Measurements from ENCODE around the gene DCUN1D4.
"Not testable (repeated sequence)": the region's sequence is repeated elsewhere in the genome, so short reads cannot be mapped to it uniquely, and the experiment has no call there.

Gene DCUN1D4

DNA sequence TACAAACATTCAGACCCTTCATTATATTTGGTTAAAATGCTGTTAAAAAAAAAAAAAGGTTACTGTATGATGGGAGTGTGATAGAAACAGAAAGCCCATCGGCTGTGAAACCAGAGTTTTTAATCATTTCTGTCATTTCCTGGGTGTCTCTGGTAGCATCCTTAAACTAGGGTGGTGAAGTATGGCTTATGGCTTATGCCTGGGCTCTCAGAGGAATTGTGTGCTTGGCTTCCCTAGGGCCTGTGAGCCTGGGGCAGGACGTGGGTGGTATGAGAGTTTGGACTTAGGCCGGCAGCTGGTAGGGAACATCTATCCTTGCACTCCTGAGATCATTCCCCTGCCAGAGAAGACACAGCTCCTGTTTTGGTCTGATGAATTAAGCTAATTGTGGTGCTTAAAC is 52.2 kb downstream of the DCUN1D4 start:
- no peak for DNase-seq (ENCODE audit: low read depth)

DNA sequence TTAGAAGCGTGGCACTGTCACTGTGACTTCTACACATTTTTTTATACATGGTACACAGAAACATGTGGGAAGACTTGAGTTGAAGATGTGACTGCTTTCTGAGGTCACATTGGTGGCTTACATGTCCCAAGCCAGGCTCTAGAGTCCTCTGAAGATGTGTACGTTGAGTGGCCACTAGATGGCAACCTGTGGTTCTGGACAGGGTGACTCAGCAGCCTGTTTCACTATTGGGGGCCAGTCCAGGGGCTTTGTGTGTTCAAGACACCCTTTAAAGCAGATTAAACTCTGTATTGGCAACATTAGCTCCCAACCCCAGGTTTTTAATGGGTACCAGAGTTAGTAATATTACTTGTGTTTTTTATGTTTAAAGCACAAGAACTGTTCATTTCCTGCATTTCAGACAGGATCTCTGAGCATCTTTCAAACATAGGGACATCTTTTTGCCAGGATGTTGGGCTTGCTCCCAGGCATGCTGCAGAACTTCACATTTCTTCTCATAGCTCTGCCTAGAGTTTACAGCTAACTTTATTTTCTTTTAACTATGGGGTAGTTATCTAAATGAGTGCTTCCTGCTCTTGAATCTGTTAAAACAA is 53.0 kb downstream of the DCUN1D4 start:
- no peak for DNase-seq (ENCODE audit: low read depth)

DNA sequence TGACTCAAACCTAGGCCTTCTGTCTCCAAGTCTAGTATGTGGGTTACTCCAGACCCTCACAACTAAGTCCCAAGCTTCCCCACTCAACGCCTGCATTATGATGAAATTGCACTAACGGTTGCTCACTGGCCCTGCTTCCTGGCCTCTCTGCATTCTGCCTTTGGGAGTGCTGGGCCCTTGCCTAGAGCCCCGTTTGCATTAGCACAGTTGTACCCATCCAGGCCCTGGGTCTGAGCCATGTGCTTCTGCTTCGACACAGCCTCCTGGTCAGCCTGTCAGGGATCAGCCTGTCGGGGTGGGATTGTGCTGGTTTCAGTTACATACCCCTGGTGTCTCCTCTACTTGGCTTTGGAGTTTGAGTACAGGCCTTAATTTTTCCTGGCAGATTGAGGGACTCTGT is 58.4 kb downstream of the DCUN1D4 start:
- no peak for DNase-seq (ENCODE audit: low read depth)

DNA sequence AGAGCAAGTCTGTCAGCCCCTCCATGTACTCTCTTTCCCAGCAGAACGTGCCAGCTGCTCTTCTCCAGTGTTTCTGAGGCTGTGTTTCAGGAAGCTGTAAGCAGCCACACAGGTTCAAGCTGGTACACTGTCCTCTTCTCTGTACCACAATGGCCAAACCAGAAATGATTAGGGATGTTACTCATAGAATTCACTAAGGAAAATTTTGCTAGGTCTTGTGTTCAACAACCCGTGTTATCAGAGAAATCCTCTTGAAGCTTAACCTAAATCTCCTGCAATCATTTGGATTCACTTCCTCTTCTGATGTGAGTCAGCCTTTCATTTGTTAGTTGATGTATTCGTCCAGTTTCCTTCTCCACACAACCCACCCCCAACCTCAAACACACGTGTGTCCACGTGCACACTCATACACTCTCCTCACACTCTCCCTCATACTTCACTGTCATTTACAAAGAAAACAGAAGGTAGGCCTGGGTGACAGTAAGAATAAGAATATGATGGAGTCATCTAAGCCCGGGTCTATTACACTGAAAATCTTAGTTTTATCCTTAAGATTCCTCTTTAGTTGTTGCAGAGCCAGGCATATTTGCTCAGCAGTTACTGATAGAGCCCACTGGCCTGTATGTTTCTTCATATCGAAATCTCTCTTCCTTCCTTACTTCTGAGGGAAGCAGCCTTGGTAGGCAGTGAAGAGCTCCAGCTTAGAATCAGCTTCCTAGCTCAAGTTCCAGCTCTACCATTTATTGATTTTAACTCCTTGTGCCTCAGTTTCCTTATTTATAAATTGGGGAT is 63.4 kb downstream of the DCUN1D4 start:
- DNase-seq (ENCODE audit: low read depth) = no peak

DNA sequence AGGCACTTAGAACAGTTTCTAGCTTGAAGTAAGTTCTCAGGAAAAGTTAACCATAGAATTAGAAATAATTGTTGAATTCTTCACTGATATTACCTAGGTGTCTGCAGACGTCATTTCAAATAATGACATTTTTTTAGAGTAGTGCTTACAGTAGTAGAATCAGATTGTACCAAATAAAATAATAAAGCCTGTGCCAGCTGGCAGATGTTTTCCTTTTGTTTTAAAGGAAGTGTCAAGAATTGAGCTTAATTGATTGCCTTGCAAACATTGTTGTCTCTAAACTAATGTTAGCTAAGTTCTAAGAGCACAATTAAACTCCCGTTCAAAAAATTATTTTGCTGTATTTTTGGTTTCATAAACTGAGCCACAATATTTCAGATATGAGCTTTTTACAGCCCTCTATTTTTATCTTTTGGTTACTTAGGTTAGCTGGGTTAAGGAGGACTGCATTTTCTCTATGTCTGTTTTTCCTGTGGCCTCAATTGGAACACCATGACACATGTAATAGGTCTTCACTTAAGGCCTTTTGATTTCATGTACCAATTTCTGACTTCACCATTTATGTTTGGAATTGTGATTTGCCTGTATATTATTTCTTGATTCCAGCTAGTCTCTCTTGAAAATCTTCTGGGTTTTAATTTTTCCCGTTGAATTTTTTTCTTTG is 64.2 kb downstream of the DCUN1D4 start:
- DNase-seq (ENCODE audit: low read depth) = no peak

DNA sequence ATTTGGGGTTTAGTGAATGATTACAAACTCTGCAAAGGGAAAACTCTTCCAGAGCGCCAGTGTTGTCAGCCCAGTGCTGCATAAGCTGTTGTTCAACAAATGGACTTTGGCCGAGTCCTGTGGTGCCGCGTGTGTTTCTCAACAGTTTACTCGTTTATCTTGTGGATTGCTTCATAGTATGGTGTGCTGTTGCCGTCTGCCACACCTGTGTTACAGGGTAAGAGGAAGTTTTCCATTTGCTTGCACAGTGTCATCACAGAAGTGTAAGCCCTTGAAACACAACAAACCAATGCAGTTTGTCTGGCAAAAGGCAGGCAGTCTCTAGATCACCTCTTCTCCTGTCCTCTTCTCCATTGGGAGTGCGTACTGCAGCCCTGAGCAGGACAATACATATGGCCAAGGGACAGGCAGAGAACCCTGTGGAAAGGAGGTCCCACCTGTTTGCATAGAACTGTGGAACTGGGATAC is 66.3 kb downstream of the DCUN1D4 start:
- no peak for DNase-seq (ENCODE audit: low read depth)

DNA sequence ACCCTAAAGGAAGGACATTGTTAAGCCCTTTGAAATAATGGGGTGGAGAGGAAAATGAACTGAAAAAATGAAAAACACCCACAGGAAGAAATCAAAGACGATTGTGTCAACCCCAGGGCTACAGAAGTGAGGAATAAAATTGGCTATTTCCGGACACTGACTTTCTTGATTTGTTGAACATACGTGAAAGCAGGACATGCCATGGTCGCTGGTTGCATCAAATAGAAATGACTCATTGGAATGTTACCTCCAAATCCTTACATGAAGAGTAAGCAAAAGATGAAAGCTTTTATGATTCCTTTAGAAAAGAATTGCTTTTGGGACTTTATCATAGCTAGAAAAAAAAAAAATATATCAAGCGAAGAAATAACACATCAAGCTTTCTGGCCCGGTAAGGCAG is 75.3 kb downstream of the DCUN1D4 start:
- DNase-seq (ENCODE audit: low read depth) = no peak

DNA sequence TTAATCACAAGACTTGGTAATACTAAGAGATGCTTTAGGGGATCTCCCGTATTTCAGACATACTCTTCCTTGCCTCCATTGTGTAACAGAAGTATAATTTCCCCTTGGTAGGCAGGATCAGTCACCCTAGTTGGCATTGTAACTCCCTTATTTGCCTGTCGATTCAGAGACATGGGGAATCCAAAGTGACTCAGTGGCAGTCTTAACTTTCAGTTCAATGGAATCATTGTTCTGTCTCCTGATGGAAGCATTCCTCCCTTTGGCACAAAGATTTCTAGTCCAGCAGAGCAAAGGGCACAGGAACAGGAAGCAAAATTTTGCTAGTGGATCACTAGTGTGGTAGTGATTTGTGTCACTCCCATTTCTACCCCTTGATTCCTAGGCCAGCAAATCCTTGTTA is 80.4 kb downstream of the DCUN1D4 start:
- no peak for DNase-seq (ENCODE audit: low read depth)

DNA sequence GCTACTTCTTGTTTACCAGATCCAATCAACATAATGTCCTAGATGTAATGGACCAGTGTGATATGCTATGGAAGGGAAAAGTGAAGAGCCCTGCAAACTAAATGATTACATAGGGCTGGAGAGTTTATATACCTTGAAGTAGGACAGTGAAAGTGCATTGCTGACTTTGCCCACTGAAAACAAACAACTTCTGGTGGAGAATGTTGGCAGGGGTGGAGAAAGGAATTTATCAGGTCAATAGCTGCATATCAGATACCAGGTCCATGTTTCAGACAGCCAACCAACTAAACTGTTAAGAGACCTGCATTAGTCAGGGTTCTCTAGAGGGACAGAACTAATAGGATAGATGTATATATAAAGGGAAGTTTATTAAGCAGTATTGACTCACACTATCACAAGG is 82.4 kb downstream of the DCUN1D4 start:
- no peak for DNase-seq (ENCODE audit: low read depth)

DNA sequence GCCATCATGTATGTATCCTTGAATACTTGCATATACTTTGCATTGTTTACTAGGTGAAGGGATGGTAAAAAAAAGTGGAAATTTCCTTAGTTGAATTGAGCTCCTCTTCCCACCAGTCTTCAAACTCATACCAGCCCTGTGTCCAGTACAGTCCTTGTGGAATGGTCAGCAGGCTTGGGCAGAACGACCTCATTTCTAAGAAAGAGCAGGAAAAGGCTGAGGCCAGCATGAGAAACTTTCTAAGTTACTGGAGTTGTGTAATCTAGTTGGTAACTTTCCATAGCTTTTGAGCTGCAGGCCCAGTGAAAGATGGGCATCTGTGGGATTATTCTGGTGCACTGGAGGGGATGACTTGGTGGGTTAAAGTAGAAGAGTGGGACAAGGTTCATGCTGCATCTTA is 87.6 kb downstream of the DCUN1D4 start:
- no peak for DNase-seq (ENCODE audit: low read depth)

DNA sequence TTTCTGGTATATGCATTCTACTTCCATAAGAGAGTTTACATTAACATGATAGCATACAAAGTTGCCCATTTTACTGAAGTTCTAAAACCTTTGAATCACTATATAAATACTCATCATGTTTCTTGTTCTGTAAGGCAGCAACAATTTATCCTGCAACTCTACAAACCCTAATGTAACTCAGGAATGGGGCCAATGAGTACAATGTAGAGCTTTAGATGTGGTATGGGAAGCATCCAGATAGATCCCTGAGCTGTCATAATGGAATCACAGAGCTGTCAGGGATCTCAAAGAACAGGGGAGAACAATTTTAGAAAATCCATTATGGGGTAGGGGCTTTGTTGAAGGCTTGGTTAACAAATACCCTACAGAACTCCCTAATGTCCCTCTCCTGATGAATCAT is 88.5 kb downstream of the DCUN1D4 start:
- no peak for DNase-seq (ENCODE audit: low read depth)

DNA sequence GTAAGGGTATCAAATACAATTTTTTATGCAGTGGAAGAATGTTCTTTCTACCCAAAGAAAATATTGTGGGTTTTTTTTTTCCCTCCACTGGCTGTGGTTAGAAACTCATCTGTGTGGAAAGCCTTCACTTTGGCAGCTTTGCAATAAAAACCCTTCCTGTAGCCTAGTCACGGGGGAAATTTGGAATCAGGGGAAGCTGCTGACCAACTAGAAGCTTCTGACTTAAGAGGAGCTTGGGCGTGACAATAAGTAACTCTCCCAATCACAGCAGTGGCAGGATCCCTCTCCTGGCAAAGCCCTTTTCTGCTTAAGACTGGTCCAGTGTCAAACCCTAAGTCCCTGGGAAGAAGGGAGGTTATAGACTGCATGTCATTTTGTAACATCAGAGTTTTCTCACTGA is 89.3 kb downstream of the DCUN1D4 start:
- DNase-seq (ENCODE audit: low read depth) = no peak

DNA sequence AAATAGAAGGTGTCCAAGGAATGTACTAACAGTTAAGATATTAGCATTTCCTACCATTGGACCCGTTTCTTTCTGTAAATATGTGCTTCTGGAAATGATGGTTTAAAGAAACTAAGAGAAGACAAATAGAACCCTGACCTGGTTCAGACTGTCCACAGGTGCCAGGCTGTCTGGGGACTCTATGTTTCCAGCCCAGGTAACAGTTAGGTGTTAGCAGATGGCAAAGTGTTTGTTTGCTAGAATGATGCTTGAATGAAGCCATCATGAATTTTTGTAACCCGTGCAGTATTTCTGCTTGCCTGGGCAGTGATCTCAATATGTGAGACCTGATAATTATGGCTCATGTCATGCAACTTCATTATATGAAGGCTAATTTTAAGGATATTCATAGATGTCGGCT is 89.7 kb downstream of the DCUN1D4 start:
- no peak for DNase-seq (ENCODE audit: low read depth)

DNA sequence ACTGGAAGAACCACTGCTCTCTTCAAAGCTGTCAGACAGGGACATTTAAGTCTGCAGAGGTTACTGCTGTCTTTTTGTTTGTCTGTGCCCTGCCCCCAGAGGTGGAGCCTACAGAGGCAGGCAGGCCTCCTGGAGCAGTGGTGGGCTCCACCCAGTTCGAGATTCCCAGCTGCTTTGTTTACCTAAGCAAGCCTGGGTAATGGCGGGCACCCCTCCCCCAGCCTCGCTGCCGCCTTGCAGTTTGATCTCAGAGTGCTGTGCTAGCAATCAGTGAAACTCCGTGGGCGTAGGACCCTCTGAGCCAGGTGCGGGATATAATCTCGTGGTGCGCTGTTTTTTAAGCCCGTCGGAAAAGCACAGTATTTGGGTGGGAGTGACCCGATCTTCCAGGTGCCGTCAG is 97.5 kb downstream of the DCUN1D4 start:
- not testable (repeated sequence) for DNase-seq (ENCODE audit: low read depth)

DNA sequence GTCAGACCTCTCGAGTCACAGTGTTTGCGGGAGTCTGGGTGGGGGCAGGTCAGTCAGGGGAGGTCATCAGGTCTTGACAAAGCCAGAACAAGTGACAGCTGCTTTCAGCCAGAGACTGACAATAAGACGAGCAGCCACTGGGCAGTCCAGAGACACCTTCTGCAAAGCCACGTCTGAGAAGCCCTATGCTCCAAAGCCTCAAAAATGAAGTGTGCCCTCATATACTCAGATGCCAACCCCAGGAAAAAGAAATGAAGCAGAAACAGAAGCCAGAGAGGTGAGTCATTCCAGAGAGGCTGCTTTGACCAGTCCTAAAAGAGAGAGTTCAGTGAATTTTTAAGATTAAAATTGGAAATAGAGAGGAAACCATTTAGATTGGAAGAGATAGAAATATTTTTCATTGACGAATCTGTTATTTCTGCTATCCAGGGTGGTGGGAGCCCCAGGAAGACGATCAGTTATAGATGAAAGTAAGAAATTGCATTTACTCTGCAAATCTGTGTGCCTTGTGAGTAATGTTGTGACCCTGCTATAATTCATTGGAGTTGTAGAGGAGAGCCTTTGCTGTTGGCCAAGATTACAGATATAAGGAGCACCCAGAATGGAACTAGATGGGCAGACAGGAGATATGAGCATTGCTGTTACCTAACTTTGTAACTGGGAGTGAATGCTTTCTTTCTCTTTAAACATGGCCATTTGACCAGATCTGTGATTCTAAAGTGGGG is 99.3 kb downstream of the DCUN1D4 start:
- DNase-seq (ENCODE audit: low read depth) = no peak

DNA sequence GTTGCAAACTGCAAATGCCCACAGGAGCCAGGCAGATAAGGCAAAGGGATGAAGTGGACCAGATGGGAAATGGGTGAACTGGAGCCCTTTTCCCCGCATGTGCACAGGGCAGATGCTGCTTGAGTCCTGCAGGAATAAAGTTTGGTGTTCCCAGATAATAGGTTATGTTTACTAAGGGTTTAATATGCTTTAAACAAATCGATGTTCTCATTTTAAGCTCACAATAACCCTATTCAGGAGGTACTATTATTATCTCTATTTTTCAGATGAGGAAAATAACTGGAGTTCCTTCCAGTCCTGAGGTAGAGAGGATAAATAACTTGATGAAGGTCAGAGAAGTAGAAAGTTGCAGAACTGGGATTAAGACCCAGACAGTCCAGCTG is 99.9 kb downstream of the DCUN1D4 start:
- DNase-seq (ENCODE audit: low read depth) = no peak

DNA sequence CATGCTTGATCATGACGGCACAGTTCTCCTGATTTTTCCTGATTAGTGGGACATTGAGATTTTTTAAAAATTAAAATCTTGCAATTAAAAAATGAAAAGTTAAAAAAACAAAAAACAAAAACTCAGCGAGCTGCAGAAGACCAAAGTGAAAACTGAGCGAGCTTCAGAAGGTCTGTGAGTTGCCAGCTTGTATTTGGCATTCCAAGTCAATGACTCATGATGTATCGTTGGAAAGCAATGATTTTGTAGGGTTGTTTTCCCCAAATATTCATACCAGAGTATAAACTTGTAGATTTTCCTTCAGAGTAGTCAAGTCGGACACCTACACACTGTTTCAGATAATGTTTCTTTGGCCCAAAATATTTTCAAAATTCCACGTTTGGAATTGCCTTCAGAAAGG is 100.3 kb downstream of the DCUN1D4 start:
- DNase-seq (ENCODE audit: low read depth) = no peak

DNA sequence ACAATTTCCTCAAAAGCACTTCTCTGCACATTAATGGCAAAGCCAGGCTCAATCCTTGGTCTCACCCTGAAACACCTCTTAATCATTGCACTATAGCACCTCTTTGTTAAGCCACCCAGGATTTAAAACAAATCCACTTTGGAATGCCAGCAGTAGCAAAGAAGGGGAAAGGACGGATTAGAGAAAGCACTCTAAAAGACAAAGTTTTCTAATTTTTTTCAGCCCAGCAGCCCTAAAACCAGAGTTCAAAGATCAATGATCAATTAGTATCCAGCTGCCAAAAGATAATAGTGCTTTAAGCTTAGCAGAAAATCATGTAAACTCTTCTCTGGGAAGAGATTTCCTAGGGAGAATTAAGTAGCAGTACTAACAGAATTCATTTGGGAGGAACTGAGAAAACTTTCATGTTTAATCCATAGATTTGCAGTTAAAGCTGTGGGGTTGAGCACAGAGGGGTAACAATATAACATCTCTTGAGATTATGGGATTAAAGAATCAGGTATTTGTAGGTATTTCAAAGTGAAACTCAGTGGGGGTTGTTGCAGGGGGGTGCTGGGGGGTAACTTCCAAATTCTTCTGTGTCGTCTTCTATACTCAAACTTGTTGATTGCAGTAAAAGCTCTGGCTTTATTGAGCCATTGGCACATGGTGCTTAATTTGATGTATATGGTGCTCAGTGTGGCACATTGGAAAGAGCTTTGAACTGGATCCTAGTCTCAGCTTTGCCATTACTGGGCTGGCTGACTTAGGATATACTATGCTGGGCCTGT is 115.4 kb downstream of the DCUN1D4 start:
- DNase-seq (ENCODE audit: low read depth) = no peak

DNA sequence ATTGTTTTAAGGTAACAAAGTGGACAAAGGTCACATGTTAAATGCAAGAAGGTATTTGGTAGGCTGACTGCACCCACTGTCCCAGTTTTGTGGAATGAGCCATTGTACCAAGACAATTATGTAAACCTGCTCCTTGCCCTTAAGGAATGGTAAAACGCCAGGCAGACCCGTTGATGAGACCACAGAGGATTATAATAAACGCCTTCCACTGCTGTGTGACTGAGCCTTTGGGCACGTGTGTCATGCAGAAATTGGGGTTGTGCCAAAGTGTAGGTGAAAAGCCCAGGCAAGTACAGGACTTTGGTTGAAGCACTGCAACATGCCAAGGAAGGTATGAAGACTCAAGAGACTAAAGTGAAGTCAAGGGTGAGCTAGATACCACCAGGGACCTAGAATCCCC is 117.5 kb downstream of the DCUN1D4 start:
- DNase-seq (ENCODE audit: low read depth) = no peak

DNA sequence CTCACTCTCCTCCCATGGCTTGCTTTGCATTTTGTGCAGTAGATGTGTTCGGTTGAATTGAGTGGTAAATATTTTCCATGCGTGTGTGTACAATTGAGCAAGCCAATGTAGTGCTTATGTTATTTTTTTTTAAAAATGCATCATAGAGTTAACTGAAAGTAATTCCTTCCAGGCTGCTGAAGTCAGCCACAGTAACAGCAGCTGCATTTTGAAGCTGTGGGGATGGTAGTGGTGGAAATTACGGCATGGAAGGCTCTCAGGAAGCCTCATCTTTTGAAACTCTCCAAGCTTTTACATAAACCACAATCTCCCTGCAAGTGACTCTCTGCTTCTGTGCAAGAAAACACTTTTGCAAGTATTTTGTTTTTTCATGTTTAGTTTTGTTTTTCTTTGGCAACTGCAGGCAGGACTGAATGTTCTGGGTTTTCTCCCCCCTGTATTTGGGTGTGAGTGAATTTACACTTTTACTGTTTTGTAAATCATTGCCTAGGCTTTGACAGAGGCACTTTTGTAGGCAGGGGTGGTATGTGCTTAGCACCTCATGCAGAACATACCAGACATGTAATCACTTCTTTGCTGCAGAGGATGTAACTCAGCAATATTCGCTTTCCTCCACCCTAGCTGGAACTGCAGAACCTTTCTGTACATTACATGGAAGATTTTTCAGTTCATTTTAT is 121.0 kb downstream of the DCUN1D4 start:
- no peak for DNase-seq (ENCODE audit: low read depth)

DNA sequence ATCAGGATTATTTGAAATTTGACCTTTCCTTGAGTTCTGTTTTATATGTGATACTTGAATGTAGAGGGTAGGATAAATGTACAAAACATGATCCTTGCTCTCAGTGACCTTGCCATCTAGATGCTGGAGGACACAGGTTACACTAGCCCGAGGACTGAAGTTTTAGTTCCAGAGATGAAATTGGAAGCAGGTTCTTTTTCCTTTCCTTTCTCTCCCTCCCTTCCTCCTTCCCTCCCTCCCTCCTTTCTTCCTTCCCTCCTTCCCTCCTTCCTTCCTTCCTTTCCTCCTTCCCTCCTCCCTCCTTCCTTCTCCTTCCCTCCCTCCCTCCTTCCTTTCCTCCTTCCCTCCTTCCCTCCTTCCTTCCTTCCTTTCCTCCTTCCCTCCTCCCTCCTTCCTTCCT is 122.9 kb downstream of the DCUN1D4 start:
- DNase-seq (ENCODE audit: low read depth) = no peak
